GM18909 (cell line): ENCODE data around the gene ABCA4.

ENCODE experiments used
- ATAC-seq: cut with Tn5 transposase; IDR thresholded peaks from one replicate; pipeline ENCODE4 v1.9.1; 2021; ENCODE audit warnings: mild to moderate bottlenecking; ENCODE audit not compliant: unreplicated experiment, poor library complexity

ABCA4 gene

DNA sequence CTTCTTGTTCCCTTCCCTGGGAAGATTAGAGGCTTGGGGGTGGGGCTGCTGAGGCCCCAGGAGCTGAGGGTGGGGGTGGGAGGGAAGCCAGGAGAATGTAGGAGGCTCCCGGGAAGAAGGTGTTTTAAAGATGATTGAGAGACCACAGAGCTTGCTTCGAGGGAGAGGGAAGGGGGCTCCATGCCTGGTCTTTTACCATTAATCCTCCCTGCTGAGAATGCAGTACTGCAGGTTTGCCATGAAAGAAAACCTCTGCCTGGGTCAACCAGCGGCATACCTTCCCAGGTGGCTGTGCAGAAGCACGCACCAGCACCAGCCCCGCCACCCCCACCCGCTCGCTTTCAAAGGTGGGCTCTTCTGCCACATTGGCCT, 15.4 kb downstream of the ABCA4 start:
- no peak for ATAC-seq

DNA sequence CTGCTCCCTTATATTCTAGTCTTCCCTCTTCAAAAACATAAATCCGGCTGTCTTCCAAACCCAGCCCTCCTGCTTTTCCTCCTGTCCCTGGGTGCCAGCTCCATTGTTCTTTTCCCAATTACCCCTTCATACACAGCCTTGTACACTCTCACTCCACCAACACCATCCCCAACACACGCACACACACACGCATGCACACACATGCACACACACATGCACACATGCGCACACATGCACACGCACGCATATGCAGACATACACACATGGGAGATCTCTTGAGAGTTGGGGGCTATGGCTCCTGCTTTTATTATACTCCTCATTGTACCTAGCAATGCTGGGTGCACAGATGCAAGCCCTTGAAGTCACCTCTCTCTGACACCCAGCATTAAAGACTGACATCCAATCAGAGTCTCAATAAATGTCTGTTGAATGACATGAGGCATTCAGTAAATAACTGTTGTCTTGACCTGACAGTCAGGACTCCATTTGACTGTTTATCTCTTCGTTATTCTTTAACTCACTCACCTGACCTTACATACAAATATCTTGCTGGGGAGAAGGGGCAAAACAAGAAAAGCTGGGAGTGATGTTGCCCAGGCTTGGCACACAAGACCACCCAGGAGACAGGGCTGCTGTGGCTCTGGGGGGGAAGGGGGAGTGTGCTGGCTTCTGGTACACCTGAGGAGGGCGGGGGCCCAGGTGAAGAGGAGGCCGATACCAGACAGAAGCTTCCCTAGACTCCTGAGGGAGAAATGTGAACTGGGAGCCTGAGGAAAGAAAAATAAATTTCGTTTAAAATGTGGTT, 16.0 kb downstream of the ABCA4 start:
- ATAC-seq = no peak

DNA sequence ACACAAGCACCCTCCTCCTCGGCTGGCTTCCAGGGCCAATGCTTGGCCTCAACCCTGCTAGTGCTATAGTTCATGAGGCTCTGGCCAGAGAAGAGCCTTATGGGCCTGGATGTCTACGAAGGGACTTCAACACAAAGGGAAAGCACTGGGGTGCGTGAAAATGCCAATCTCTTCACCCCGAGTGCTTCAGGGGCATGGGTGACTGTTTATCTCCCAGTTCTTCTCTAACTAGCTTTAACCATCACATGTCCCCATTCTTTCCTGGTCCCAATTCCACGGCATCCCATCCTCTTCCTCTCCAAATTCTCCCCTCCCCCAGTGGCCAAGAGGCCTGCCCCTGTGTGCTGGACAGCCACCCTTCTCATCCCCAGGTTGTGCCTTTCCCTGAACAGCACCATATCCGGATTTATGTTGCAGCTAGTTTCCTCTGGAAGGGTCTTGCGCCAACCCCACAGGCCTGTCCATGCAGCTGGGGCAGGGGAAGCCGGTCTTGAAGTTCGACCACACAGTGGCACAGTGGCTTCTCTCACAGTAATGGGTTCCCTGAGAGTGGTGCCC, 16.7 kb downstream of the ABCA4 start:
- no peak for ATAC-seq

DNA sequence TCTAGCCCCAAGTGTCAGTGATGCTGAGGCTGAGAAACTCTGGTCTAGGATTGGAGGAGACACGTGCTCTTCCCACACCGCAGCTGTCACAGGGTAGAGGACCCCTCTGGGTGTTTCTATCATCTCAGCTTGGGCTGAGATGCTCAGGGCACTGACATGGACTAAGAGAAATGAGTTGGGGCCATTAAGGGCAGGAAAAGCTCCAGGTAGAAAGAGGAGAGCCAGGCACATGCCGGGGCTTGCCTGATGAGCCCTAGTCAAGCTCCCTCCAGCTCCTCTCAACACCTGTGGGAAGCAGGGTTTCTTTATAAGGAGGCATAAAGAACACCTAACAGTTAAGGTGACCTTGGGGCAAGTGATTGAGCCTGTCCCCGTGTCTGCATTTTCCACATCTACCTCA, 17.3 kb downstream of the ABCA4 start:
- no peak for ATAC-seq

DNA sequence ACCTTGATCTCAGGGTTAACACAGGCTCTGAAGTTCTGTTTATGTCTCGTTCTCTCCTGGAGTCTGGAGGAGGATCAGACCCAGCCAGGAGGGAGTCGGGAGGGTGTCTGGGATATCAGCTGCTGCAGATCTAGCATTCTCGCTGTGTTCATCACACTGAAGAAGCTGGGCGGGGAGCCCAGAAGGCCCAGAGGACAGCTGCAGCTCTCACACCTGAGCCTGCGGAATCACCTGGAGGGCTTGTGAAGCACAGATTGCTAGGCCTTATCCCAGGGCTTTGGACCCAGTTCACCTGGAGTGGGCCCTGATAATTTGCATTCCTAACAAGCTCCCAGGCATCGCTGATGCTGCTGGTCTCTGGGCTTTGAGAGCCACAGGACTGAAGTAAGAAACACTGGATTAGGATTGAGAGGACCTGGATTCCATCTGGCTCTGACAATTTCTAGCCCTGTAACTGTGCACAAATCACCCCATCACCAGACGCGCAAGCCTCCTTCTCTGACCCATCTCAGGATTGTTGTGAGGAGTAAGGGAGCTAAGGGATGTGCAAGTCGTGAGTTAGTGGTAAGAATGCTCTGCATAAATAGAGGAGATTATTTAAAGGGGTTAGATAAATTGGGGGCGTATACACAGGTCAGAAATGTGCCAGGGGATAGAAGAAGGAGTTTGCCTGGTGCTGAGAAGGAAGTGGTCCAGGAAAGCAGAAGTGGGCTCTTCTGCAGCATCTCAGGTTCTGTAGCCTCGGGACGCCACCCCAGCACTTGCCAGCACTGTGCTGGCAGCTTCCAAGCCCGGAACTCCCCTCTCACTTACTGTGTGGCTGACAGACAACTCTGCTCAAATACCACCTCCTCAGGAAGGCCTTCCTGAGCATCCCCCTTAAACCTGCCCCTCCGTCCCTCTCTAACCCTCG, 19.1 kb downstream of the ABCA4 start:
- ATAC-seq = no peak

DNA sequence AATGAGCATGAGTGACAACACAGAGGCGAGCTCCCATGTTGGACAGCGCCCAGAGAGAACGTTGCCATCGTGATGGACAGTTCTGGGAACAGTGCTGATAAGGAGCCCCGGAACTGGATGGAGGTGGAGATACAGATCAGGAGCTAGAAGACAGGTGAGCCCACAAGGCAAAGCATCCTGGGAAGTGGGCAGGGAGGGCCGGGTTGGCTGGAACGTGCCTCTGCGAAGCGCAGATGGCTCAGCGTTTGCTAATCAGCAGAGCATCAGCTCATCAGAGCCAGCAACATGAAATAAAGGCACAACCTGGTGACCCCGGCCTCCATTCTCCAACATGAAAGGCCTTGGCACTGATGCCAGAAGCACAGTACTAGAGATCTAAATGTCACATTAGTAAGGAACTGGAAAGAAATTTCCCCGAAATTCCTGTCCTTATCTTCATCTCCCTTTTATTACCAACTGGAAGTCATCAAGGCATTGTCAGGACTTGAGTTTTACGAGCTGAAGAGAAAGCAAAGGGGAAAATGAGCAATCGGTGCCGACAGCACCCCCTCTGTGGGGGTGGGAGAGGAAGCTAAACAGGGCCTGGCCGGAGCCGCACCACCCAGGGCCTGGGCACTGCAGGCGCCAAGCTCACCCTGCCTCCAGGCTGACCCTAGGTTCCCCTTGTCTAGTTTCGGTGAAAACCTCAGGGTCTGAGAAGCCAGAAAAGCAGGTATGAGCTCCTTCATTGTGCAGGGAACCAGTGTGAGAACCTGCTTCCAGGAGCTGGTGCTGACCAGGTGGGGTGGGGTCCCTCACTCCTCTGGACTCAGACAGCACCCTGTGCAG, 19.9 kb downstream of the ABCA4 start:
- no peak for ATAC-seq

DNA sequence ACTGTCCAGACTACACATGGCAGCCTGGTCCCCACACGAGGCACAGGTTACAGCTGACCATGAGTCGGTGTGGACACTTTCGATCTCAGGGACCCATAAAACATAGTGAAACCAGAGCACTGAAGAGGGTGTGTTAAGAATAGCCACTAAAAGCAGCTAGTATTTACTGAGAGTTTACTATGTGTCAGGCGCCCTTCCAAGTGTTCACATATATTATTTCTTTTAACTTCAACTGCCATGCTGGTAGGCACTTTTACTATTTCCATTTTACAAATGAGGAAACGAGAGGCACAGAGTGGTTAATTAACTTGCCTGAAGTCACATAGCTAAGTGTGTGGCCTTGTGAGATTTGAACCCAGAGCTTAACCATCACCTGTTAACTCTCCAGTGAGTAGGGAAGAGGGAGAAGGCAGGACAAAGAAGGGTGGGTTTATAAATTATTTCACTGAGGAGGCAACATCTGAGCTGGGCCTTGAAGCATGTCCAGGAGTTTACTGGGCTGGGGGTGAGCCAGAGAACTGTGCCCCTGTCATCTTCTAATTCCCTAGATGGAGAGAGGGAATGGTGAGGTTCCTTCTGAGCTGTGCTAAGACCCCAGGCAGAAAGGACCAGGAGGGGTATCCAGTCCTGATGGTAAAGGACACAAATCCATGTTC, 20.7 kb downstream of the ABCA4 start:
- ATAC-seq = no peak

DNA sequence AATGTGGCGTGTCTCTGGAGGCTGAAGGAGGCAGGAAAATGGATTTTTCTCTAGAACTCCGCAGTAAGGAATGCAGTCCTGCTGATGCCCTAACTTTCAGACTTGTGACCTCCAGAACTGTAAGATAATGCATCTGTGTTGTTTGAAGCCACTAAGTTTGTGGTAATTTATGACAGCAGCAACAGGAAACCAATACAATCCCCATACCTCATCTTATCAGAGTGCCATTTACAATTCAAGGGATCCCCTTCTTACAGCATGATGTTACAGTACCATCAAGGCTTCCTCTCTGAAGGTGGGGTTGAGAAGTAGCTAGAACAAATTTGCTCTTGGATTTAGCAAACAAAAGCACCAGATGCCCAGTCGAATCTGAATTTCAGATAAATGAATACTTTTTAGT, 21.6 kb downstream of the ABCA4 start:
- ATAC-seq = no peak

DNA sequence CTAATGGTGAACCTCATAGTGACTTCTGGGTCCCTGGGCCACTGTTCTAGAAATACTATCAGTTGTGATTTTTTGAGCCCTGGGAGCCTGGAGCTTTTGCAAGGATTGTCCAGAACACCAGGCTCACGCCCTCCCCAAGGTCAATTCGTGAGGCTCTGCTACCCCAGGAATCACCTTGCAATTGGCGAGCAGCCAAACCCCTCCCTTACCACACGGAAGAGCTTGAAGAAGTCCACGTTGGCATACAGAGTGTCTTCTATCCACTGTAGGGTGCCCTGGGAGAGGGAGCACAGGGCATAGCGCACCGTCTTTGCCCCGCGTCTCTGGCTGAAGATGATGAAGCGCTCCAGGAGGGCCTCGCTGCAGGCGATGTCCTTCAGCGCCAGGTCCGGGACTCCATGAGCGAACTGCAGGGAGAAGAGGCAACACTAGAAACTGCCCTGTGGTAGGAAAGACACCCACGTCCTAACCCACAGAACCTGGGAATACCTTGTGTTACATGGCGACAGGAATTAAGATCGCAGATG, 22.3 kb downstream of the ABCA4 start:
- no peak for ATAC-seq

DNA sequence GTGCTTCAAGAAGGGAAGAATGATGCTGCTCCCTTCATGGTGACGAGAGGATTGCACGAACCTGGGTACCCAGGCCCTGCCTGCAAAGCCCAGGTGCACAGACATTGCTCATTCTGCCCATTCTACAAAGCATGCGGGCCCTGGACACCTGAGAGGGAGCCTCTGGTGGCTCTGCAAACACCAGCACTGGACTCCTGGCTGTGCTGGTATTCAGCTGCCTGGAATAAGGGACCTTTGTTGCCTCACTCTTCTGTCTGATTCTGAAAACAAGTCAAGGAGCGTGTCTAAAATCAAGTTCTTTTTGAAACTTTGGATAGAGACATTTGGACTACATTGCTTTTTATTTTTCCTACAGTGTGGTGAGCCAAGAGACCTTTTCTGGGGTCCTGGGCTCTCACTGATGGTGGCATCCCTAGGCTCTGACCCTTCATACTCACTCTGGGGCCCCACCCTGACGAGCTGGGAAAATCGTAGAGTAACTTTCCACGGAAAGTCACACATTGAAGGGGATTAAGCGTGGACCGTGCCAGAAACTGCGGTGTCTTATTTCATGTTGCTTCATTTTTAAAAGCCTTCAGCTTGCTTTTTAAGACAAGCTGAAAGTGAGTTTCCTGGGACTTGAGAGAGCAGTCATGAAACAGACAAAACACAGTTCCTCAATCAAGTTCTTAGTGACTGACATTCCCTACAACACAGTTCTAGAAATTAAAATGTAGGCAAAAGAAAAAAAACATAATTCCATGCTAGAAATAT, 24.0 kb downstream of the ABCA4 start:
- no peak for ATAC-seq

DNA sequence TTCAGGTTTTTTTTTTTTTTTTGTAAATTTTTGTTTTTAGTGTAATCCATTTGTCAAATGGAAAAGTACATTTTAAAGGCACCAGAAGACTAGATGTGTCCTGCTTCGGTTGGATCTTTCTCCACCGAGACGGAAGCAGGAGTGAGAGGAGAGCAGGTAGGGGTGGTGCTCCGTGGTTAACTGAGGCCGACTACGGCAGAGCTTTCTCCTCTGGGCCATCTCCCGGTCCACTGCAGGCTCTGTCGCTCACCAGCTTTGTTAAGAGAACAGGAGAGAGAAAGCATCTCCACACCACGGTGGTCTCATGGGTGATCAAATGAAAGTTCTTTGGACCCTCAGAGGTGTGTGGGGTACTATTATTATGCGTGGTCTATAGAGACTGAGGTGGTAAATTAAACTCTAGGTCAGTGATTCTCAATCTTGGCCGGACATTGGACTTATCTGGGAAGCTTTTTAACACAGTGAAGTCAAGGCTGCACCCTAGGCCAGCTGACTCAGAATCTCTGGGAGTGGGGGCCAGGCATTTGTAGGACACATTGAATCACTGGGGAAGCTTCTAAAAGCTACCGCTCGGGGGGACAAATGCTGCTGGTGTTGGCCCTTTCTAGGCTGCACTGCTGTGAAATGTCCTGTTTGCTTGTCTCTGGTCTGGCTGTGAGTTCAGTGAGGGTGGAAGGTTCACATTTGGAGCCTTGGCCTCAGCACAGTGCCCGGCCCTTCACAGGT, 25.0 kb downstream of the ABCA4 start:
- no peak for ATAC-seq

DNA sequence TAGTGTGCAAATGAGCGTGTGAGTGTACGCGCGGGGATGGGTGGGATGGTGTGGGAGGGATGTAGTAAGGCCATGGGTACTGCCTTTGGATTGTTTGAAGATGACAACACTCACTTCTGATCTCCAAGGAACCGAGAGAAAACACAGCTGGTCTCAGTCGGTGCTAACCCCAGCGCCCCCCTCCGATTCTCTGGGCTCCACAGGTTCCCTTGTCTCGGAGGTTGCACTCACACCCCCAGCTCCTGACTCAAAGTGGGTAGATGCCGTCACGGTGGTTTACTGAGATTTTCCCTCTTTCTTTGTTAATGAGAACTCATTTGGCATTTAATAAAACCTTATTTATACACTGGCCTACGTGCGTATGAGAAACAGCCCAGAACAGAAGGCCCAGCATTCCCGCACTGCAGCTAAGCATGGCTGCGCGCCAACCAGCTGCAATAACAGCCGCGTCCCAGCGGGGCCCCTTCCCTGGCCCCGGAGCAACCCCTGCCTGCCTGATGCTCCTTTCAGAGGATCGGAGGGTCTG, 25.8 kb downstream of the ABCA4 start:
- ATAC-seq = no peak

DNA sequence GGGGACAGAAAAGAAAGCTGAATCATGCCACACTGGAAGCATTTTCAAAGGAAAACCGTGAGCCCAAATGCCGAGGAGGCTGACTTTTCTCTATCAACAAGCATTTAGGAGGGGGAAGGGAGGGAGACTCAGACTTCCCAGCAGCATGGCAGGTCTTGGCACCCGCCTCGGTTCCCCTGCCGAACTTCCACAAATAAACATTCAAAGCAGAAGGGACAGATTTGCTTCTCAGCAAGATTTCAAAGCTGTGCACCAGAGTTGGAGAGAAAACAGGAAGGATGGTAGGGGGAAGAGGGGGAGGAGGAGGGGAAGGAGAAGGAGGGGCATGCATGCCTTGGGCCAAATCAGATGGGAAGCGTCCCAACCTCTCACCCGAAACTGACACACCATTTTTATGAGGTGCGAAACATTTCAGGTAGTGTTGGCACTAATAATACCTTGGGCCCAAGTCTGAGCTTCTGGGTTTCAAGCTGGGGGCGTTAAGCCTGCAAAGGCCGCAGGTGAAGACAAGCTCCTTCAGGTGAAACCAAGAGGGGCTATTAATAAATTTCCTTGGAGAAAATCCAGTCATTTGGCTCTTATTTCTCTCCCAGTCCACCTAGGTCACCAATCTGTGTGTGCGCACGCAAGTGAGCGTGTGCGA, 26.4 kb downstream of the ABCA4 start:
- ATAC-seq = no peak

DNA sequence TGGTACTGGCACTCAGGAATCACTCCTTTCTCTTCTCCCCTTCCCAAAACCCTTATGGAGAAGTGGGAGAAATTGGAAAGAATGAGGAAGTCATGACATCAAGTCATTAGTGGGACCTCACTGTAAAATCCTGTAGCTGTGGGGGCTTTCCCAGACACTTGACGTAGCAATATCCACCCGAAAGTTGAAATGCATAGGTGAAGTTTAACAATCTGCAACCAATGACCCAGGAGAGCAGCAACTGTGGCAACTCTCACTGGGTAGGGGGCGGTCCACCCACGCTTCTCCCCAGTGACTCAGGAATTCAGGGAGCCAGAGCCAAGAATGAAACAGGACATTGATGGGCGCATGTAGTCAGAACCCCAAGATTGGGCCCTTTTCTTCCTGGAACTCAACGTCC, 27.0 kb downstream of the ABCA4 start:
- ATAC-seq = no peak

DNA sequence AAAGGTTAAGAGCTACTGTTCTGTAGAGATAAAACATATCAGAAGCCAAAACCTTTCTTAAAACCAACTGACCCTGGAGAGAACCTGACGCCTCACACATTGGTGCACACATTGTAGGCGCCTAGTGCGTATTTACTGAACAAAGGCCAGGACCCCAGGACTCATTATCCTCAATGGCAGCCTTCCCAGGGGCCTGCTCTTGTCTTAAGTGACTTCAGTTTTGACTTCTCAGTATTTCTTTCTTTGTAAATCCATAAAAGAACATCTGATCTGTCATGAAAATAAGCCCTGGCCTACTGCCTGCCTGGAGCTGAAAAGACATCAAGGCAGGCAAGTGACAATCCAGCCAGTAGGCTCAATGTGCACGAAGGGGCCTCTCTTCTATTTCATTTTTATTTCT, 27.6 kb downstream of the ABCA4 start:
- ATAC-seq = no peak

DNA sequence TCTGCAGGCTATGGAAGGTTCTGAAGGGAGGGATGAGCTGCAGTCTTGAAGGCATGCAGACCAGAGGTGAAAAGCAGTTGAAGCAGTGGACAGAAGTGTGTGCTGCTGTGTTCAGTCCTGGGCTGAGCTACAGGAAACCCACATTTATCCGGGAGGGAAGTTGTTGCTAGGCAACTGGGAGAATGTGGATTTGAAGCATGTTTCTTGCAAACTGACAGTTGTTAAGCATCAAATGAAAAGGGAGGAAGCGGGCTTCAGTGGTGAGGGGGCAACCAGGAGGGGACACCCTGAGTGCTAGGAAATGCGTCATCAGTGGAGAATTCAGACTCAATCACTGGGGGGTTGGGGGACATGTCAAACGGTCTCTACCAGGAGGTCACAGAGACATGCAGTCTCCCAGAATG, 28.7 kb downstream of the ABCA4 start:
- ATAC-seq = no peak

DNA sequence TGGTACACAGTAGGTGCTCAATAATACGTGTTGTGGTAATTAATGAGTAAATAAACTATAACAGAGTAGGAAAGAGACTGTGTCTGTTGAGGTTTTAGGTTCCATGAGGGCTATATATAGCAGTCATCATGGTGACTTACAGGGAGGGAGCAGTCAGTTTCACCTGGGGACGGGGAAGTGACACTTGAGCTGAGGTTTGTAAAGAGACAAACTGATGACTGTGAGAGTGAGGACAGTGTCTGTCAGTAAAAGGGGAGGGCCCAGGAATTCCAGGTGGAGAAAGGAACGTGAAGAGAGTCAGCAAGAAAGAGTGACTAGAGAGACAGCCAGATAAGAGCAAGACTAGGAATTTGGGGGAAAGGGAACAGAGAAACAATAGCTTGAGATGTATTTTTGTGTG, 30.2 kb downstream of the ABCA4 start:
- ATAC-seq = no peak

DNA sequence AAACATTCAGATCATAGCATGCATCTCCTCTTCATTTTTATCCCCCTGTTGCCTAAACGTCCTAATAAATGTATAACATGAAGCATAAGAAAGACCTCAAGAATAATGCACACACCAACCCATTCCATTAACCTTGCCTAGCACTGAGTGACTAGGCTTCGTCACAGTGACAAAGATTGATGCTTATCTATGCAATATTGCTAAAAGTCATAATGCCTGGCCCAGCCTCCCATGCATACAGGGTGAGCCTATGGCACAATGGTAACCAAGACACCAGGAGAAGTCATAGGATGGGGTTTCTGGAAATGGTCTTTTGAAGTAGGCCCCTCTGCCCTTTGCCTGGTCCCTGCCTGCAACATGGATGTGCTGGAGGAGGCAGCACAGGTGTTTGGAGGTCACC, 33.8 kb downstream of the ABCA4 start:
- ATAC-seq = no peak
